COLO668 (cell line): Measurements from ENCODE around the gene TTC7B.

ENCODE experiments used
- DNase-seq: peaks from one replicate; lab custom pipeline; 2025; ENCODE audit not compliant: unreplicated experiment; lab: John Stamatoyannopoulos, UW

The TTC7B gene

GRCh38 chr14:90677484-90678050, 138.7 kb downstream of the TTC7B start:
- DNase-seq, result no peak

- no peak for DNase-seq
Measured at GRCh38 chr14:90676912-90677311, 139.3 kb downstream of the TTC7B start.

GRCh38 chr14:90676356-90676755, 139.9 kb downstream of the TTC7B start:
- DNase-seq, result no peak

GRCh38 chr14:90675399-90675798, 140.8 kb downstream of the TTC7B start:
- DNase-seq, result no peak

GRCh38 chr14:90674716-90675115, 141.5 kb downstream of the TTC7B start:
- no peak for DNase-seq

- DNase-seq, result no peak
Measured at GRCh38 chr14:90674043-90674670, 142.1 kb downstream of the TTC7B start.

GRCh38 chr14:90671382-90672234, 144.6 kb downstream of the TTC7B start:
- DNase-seq, result no peak

- no peak for DNase-seq
Measured at GRCh38 chr14:90669731-90670130, 146.5 kb downstream of the TTC7B start.

- DNase-seq, result no peak
Measured at GRCh38 chr14:90666571-90666970, 149.7 kb downstream of the TTC7B start.

- no peak for DNase-seq
Measured at GRCh38 chr14:90665321-90666000, 150.8 kb downstream of the TTC7B start.

GRCh38 chr14:90664911-90665310, 151.3 kb downstream of the TTC7B start:
- no peak for DNase-seq

- no peak for DNase-seq
Measured at GRCh38 chr14:90663680-90664079, 152.6 kb downstream of the TTC7B start.

- no peak for DNase-seq
Measured at GRCh38 chr14:90663140-90663539, 153.1 kb downstream of the TTC7B start.

- DNase-seq, result no peak
Measured at GRCh38 chr14:90661866-90662265, 154.4 kb downstream of the TTC7B start.

GRCh38 chr14:90660865-90661570, 155.2 kb downstream of the TTC7B start:
- DNase-seq, result no peak

- DNase-seq, result no peak
Measured at GRCh38 chr14:90659156-90659555, 157.1 kb downstream of the TTC7B start.

GRCh38 chr14:90658541-90658967, 157.7 kb downstream of the TTC7B start:
- no peak for DNase-seq

GRCh38 chr14:90656973-90657372, 159.3 kb downstream of the TTC7B start:
- DNase-seq, result no peak

GRCh38 chr14:90655829-90656228, 160.4 kb downstream of the TTC7B start:
- no peak for DNase-seq

GRCh38 chr14:90654831-90655276, 161.4 kb downstream of the TTC7B start:
- DNase-seq, result no peak

GRCh38 chr14:90652626-90653025, 163.6 kb downstream of the TTC7B start:
- DNase-seq, result no peak
